Caco-2 (cell line): ENCODE results near the gene LMBR1L. TPM values are rescaled to one million over a fixed set of nuclear protein-coding genes. Genes with fewer than 3 reads are reported as not detected.

ENCODE experiments used
- BruUV-seq: library from RNA; stranded (reverse); fragments of 400-500 nt; replicated peaks from 2 replicates; lab custom pipeline; 2021; lab: Mats Ljungman, UMichigan
- CTCF ChIA-PET: fragments of 300-600 bp; sonication (Branson Sonifier 250); formaldehyde crosslinking; loops from one replicate; lab custom pipeline; 2022; ENCODE audit warnings: antibody characterized with exemption; lab: Charles Lee
- POLR2A ChIA-PET: fragments of 300-600 bp; sonication (Branson Sonifier 250); formaldehyde crosslinking; loops from one replicate; lab custom pipeline; 2022; ENCODE audit warnings: antibody characterized with exemption; lab: Charles Lee
- DNase-seq, 2 experiments: peaks; one replicate each; pipeline versions ENCODE4 v3.0.0 to v3.0.0-alpha.2; 2020 to 2022
- H3K27me3 ChIP-seq: replicated peaks from 2 replicates; pipeline ENCODE4 v1.6.0; 2011; ENCODE audit warnings: low read length; ENCODE audit not compliant: control insufficient read depth, insufficient read depth
- H3K36me3 ChIP-seq: 2 replicates; pipeline ENCODE4 v1.5.1; 2011; ENCODE audit warnings: low read length; ENCODE audit not compliant: control insufficient read depth, insufficient read depth
- H3K4me1 ChIP-seq: fragments of 250-450 bp; sonication (Bioruptor Pico); 2 replicates; pipeline ENCODE4 v1.5.1; 2020; ENCODE audit warnings: mild to moderate bottlenecking
- H3K4me3 ChIP-seq: 2 replicates; pipeline ENCODE4 v1.5.1; 2011; ENCODE audit warnings: low read depth, mild to moderate bottlenecking, control low read depth, low read length
- H3K9me3 ChIP-seq: fragments of 250-450 bp; sonication (Bioruptor Pico); 2 replicates; pipeline ENCODE4 v1.5.1; 2020; ENCODE audit warnings: mild to moderate bottlenecking, moderate library complexity
- H3K27ac Mint-ChIP-seq: one replicate; pipeline ENCODE4 v1.8.0; 2022; ENCODE audit warnings: mixed read lengths; ENCODE audit not compliant: unreplicated experiment
- H3K27me3 Mint-ChIP-seq: one replicate; pipeline ENCODE4 v1.8.0; 2022; ENCODE audit warnings: mixed read lengths; ENCODE audit not compliant: insufficient read depth, unreplicated experiment
- H3K36me3 Mint-ChIP-seq: one replicate; pipeline ENCODE4 v1.8.0; 2022; ENCODE audit warnings: mild to moderate bottlenecking, mixed read lengths; ENCODE audit not compliant: insufficient read depth, unreplicated experiment
- H3K4me1 Mint-ChIP-seq: one replicate; pipeline ENCODE4 v1.8.0; 2022; ENCODE audit warnings: low read depth, mixed read lengths; ENCODE audit not compliant: unreplicated experiment
- H3K4me3 Mint-ChIP-seq: one replicate; pipeline ENCODE4 v1.8.0; 2022; ENCODE audit warnings: mild to moderate bottlenecking, moderate library complexity, mixed read lengths; ENCODE audit not compliant: unreplicated experiment
- H3K9me3 Mint-ChIP-seq: one replicate; pipeline ENCODE4 v1.8.0; 2022; ENCODE audit warnings: mixed read lengths; ENCODE audit not compliant: unreplicated experiment
- CTCF ChIP-seq, 2 experiments: fragments of 200-600 bp in 1 of 2; IDR thresholded peaks; 1 replicate in 1 of 2; 2 replicates in 1 of 2; pipeline versions ENCODE4 v1.5.1 to v1.8.0; 2011 to 2022; ENCODE audit warnings: antibody characterized with exemption in 1 of 2, control low read depth in 1 of 2, inconsistent platforms in 1 of 2, low read depth in 1 of 2, low read length in 1 of 2, mild to moderate bottlenecking in 1 of 2, moderate library complexity in 1 of 2; ENCODE audit not compliant: insufficient read depth in 1 of 2, severe bottlenecking in 1 of 2, unreplicated experiment in 1 of 2
- intact Hi-C: fragments of 100-400 bp; cut with micrococcal nuclease; formaldehyde crosslinking; loops from one replicate; pipeline ENCODE4 v1.10.0; 2022; ENCODE audit not compliant: unreplicated experiment
- total RNA-seq: library from RNA; stranded (reverse); gene quantifications from 2 replicates; pipeline ENCODE4 v1.2.3, GENCODE V29; 2022

Gene LMBR1L
- total RNA-seq, 1 experiment from 2014 or later, result 43.1 TPM

- no peaks in the 10 kb centered on the region for H3K27me3 ChIP-seq
- no peak for TF ChIP-seq CTCF (IDR thresholded peaks at IDR 0.05; ENCODE audit: insufficient read depth in 1 of 2, low read depth in 1 of 2, low read length in 1 of 2, severe bottlenecking in 1 of 2, unreplicated experiment in 1 of 2)
- ChIA-PET CTCF (interaction anchor here (0.7 to 1.1 kb wide), 3 partner anchors 12 to 21 kb away, joined by 3 read pairs; partner anchors contain the start of gene RHEBL1), POLR2A (no interaction called here)
- intact Hi-C loops, result no loop called here
- Mint-ChIP-seq H3K36me3 (peaks cover 36% of the 10 kb centered on the region), H3K27ac (peak overlapping the region; percentile 86), H3K27me3 (no peaks in the 10 kb centered on the region), H3K4me1 (peaks cover 16% of the 10 kb centered on the region), H3K9me3 (no peaks in the 10 kb centered on the region), H3K4me3 (peak overlapping the region; percentile 83)
- DNase-seq, result no peak
- peaks cover 7% of the 10 kb centered on the region for H3K36me3 ChIP-seq
- peaks cover 17% of the 10 kb centered on the region for H3K4me1 ChIP-seq
- BruUV-seq, result no TSS peak
- H3K9me3 ChIP-seq, result no peaks in the 10 kb centered on the region
- H3K4me3 ChIP-seq, result peak overlapping the region; percentile 91
Observed at GRCh38 chr12:49058366-49059044, 52.1 kb downstream of the LMBR1L start.

GRCh38 chr12:49057888-49058287 is 52.8 kb downstream of the LMBR1L start:
- Mint-ChIP-seq H3K9me3 (no peaks in the 10 kb centered on the region), H3K27me3 (no peaks in the 10 kb centered on the region), H3K36me3 (peaks cover 42% of the 10 kb centered on the region), H3K4me3 (peak overlapping the region; percentile 83), H3K4me1 (peaks cover 16% of the 10 kb centered on the region), H3K27ac (peak overlapping the region; percentile 68)
- Histone ChIP-seq H3K9me3 (no peaks in the 10 kb centered on the region), H3K27me3 (no peaks in the 10 kb centered on the region), H3K4me1 (peaks cover 17% of the 10 kb centered on the region), H3K4me3 (peak overlapping the region; percentile 91), H3K36me3 (peaks cover 12% of the 10 kb centered on the region)
- CTCF ChIA-PET, result interaction anchor here (0.9 to 1.2 kb wide), 2 partner anchors 12 to 13 kb away, joined by 3 read pairs; partner anchors contain the start of gene RHEBL1
- no TSS peak for BruUV-seq
- no peak for TF ChIP-seq CTCF (IDR thresholded peaks at IDR 0.05; ENCODE audit: insufficient read depth in 1 of 2, low read depth in 1 of 2, low read length in 1 of 2, severe bottlenecking in 1 of 2, unreplicated experiment in 1 of 2)
- intact Hi-C loops, result no loop called here
- DNase-seq, result no peak
- POLR2A ChIA-PET, result interaction anchor here (1.1 kb wide), 1 partner anchor 73 kb away, joined by 3 read pairs; the partner anchor contains the start of gene TUBA1B

GRCh38 chr12:49055978-49056754 is 54.5 kb downstream of the LMBR1L start:
- H3K27me3 ChIP-seq, result no peaks in the 10 kb centered on the region
- H3K36me3 ChIP-seq, result peaks cover 12% of the 10 kb centered on the region
- no TSS peak for BruUV-seq
- CTCF ChIA-PET, result no interaction called here
- peaks cover 17% of the 10 kb centered on the region for H3K4me1 ChIP-seq
- Mint-ChIP-seq H3K27me3 (no peaks in the 10 kb centered on the region), H3K4me3 (peak overlapping the region; percentile 26), H3K4me1 (peaks cover 16% of the 10 kb centered on the region), H3K36me3 (peaks cover 59% of the 10 kb centered on the region), H3K27ac (peak overlapping the region; percentile 12), H3K9me3 (no peaks in the 10 kb centered on the region)
- no peaks in the 10 kb centered on the region for H3K9me3 ChIP-seq
- DNase-seq, result peak; percentile 35 to 45
- no peak overlapping the region for H3K4me3 ChIP-seq
- TF ChIP-seq CTCF (IDR thresholded peaks at IDR 0.05; ENCODE audit: insufficient read depth in 1 of 2, low read depth in 1 of 2, low read length in 1 of 2, severe bottlenecking in 1 of 2, unreplicated experiment in 1 of 2), result no peak
- POLR2A ChIA-PET, result no interaction called here
- intact Hi-C loops, result no loop called here
